Testis (tissue), 2 donors: ENCODE data around the gene LTBP1.

Source experiments
- CTCF ChIP-seq, 3 experiments: fragments of 450-650 bp in 2 of 3; fragments of 200-600 bp in 1 of 3; sonication (generic) in 1 of 3; IDR thresholded peaks; one replicate each; pipeline ENCODE4 v1.5.1; 2016 to 2019; ENCODE audit warnings: antibody characterized with exemption in 3 of 3, mild to moderate bottlenecking in 2 of 3, moderate library complexity in 1 of 3
- POLR2A ChIP-seq: fragments of 450-650 bp; IDR thresholded peaks from one replicate; pipeline ENCODE4 v1.6.1; 2017; ENCODE audit warnings: antibody characterized with exemption, mild to moderate bottlenecking, moderate library complexity

GRCh38 chr2:33146102-33146501 is 199.3 kb downstream of the LTBP1 start:
- no peak for TF ChIP-seq POLR2A
- TF ChIP-seq CTCF (IDR thresholded peaks at IDR 0.05): no peak
